ENCODE results near the gene ARMH3.

The ARMH3 gene

DNA sequence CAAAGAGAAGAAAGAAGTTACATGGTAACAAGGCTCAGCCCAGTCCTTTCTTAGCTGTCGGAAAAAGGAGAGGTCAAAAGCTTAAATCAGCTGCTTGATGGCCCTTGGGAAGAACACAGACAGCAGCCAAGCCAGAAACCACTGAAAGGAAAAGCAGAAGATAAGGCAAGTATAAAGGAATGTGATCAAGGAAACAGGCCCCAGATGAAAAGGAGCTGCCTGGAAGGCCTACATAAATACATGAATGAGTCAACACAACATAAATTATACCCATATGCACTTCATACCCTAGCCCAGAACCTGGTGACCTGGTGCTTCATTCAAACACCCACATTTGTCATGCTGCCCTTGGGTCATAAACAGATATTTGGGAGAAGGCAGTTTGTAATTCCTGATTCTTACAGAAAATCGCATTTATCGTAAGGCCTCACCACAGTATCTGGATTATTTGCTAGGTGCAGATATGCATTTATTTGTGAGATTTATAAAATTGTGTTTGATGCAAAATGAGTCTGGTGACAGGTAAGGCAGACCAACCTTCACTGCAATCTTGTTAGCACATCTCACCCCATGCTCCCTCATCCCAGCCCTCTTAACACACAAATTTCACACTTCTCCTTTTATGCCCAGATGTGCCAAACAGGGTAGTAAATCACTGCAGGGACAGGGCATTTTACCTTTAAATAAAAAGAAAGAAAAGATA lies 117.5 kb downstream of the ARMH3 start:
- peak in 3 of 4 experiments; percentile 20 to 37 (median 33) for DNase-seq

DNA sequence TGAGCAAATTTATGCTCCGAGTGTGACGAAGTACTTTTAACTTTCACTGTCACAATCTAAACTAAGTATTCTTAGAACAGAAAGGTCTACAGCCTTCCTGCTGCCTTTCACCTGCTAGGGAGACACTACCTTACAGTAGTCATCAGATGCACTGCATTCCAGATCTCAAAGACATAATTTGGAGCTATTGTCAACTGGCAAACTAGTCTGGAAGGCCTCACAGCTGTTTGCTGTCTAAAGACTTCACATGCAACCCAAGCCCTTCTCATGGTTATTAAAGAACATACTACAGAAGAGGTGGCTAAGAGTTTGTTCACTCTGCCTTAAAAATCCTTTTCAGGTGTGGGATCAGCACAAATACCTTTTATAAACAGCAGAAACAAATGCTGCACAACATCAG lies 120.5 kb downstream of the ARMH3 start:
- no peak for DNase-seq

DNA sequence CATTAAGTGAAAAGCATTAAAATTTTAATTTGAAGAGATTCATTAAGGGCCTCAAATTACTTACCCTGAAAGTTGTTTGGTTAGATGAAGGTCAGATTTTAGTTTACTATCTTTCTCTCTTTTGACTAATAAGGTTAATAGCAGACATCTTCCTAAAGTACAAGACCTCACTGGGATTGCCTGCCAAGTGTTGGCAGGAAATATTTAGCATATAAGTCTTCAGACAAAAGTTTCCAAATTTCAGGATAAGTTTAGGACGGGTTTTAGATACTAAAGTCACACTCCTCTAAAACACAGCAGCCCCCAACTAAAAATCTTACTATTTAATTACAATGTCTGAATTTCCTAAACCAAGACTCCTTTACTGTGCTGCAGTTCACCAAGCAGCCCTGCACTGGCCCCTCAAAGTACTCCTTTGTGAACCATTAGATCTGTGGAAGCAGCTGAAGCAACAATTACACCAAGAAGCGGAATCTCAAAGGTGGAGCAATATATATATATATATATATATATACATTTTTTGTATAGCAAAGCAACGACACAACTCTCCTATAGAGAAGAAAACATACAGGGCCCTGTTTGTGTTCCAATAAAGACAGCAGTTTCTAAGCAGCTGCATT lies 121.2 kb downstream of the ARMH3 start:
- no peak for DNase-seq

DNA sequence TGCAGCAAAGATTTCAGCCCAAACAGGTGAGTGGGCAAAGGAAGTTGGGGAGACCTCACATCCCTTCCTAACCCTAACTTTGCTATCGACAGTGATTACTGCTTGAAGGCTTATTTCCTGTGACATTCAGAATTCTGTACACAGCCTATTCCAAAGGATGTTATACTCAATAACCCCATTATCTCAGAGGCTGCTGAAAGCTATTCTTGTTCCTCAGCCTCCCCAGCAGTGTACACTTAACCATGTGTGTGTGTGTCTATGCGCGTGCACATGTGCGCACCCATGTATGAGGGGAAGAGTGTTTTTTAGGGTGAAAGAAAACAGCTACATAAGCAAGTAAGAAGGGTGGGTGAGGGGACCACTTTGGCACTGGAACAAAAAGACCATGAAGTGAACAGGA lies 122.0 kb downstream of the ARMH3 start:
- DNase-seq, result no peak

DNA sequence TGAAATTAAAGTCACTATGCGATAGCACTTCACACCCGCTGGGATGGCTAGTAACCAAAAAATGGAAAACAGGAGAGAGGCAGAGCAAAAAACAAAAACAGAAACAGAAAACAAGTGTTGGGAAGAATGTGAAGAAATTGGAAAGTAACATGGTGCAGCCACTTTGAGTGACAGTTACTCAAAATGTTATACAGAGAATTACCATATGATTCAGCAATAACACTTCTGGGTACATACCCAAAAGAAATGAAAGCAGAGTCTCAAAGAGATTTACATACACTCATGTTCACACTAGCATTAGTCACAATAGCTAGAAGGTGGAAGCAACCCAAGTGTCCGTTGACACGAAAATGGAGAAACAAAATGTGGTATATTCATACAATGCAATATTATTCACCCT lies 123.8 kb downstream of the ARMH3 start:
- DNase-seq, result no peak

DNA sequence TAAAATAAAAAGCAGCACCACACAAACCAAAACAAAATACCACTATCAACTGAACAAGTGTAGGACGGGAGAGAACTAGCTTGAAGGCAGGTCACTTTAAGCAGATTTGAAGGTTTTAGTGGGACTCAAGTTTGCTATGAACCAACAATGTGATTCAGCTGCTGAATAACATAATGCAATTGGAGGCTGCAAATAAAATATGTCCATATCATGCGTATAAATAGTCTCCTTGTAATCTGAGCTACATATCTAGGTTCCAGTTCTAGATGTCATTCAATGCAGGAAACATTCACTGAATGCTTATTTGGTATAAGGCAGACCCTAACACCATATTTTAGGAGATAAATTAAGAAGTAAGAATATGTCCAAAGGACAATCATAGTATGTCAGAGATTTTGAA lies 130.9 kb downstream of the ARMH3 start:
- DNase-seq, result no peak

DNA sequence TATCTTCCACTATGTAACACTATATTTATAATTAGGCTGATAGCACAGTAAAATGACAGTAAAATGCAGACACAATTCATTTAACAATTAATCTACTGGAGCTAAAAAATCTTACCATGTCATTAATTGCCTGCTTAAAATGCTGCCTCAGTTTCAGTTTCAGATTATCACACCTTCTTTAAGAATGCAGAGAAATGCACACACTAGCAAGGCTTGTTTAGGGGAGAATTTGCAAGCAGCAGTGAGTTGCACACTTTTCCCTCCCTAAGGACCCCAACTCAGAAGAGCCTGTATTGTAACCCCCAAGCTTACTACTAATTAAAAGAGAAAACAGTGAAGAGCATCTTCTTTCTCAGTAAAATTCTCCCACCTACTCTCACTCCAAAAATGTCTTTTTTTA lies 132.7 kb downstream of the ARMH3 start:
- no peak for DNase-seq

DNA sequence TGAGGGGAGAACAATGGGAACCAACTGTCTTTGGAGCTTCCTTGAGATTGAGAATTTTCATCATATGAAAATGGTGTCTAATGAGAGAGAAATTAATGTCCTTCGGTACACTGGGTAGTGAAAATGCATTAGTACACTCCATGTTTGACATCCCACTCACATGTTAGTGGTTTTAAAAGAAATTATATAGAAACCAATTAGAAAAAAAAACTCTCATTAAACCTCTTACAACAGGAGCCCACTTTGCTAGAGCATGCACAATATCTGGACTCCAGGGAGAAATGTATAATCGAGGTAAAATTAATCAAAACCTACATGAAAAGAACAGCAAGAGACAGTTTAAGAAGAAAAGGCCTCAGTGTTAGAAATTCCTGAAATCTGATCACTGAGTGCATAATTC lies 133.1 kb downstream of the ARMH3 start:
- no peak for DNase-seq

DNA sequence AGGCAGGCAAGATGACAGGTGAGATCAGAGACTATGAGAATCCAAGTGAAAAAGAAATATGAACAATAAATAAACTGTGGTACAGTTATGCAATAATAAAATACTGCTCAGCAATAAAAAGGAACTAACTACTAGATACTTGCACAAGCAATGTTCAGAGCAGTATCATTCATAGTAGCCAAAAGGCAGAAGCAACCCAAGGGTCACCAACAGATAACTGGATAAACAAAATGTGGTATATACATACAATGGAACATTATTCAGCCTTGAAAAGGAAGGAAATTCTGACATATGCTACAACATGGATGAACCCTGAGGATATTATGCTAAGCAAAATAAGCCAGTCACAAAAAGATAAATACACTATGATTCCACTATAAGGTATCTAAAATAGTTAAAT lies 135.4 kb downstream of the ARMH3 start:
- peak; percentile 30 to 73 (median 56) for DNase-seq

DNA sequence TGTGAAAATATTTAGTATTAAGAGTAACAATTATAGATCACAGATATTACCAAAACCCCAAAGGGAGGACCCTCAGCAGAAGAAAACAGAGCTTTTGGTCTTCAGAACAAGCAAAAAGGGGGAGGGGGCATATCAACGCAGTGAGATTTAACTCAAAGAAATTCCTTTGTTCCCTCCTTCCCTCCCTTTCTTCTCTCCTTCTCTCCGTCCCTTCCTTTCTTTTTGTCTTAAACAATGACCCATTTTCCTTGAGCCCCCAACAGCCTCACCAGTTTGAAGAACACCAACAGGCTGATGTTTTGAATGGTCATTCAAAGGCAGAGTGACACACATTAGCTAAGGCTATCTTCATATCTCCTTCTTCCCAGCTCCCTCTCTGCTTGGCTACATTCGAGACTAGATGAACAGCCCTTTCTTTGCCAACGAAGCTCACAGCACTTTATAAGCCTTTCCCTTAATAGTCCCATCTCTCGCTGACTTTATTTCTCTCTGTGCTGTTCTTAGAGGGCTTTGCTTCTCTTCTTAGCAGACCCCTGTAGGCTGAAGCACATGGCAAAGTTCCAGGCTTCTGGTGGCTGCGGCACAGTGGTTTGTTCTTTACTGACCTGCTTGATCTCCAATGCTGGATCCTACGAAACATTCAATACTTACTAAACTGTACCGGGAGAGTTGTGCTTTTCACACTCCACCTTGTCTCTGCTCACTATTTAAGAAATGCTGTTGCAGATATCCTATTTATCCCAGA lies 136.8 kb downstream of the ARMH3 start:
- no peak for DNase-seq

DNA sequence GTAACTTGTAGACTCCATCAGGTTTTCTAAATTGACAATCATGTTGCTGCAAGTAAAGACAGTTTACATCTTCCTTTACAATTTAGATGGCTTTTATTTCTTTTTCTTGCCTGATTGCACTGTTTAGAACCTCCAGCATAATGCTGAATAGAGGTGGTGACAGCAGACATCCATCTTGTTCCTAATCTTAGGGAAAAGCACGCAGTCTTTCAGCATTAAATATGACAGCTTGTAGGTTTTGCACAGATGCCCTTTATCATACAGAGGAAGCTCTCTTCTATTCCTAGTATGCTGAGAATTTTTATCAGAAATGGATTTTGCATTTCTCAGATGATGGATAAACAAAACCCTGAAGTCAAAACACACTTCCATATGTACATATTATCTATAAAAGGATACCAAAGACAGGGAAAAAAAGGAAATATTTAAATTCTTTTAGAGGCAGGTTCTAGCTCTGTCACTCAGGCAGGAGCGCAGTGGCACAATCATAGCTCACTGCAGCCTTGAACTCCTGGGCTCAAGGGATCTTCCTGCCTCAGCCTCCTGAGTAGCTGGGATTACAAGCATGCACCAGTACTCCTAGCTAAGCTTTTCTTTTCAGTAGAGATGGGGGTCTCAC lies 143.3 kb downstream of the ARMH3 start:
- DNase-seq, result no peak

DNA sequence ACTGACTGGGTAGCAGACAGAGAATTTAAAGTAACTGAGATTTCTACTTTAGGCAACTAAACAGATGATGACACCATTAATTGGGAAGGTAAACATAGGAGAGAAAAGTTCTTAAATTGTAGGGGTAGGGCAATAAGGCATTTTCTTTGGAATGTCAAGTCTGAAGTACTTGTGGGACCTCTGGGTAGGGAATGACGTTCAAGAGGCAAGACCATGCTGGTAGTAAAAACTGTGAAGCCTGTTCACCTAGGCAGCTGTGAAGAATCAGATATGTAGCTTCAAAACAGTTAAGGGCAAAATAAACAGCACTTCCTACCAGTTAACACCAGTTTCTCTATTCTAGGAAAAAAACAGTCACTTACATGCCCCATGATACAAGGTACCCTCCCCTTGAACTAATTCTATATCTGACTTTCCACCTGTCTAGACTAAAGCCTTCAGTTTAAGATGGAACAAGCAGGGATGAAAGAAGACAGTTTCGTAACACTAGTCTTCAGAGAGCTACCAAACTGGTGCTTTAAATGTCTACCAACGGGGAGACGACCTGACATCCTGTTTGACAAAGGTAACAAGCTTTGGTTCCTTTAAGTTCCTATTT lies 149.3 kb downstream of the ARMH3 start:
- no peak for DNase-seq

DNA sequence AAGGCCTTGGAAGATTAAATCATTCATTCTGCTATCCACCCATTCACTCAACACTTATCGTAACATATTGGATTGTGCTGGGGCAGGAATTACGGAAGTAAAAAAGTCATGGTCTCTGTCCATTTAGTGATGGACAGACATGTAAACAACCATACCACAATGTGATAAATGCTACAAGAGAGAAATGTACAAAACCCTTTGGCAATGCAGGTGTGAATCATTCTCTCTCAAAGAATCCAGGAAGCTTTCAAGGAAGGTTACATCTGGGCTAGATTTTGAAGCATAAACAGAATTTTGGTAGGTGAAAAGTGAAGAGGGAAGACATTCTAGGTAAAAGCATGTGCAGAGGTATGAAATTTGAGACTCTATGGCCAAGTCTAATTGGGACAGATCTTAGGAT lies 150.7 kb downstream of the ARMH3 start:
- DNase-seq, result no peak

DNA sequence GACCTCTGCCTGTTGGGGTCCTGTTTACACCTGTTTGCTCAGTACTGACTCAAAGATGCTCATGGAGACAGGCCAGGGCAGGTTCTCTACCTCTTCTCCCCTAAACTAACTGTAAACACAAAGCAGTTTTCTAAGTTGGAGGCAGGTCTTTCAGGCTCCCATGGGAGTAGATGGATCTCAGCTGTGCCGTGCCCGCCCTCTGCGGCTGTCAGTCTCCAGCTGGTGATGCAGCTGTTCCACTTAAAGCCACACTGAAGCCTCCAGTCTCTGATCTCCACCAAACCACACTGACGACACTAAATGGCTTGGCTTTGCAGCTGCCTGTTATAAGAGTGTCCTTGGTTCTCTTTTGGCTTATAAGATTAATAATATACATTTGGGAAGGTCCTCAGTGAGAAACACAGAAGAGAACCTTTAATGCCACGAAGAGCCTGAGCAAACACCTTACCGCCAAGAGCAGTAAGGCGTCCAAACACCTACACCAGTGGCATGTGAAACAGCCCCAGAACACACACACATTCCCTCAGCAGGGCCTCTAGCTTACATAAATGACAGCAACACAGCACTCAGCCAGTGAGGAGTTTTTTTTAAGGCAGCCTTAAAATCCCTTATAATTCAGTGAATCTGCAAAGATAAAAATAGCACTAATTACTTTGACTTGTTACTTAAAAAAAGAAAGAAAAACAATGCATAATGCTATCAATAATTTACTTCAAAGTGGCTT lies 152.0 kb downstream of the ARMH3 start:
- DNase-seq, result no peak

DNA sequence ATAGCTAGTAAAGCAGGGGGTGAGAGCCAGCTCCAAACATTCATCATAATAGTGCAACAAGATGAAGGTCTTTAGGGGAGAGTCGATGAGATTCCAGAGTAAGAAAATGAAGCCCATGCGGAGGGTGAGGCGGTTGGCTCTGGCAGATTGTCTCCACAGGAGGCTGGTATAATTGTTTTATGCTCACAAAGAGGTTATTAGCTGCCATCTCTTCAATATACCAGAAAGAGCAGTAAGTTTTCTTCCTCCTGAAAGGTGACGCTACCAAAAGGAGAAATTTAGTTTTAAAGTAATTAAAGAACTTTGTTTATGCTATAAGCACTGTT lies 153.2 kb downstream of the ARMH3 start:
- DNase-seq, result no peak

DNA sequence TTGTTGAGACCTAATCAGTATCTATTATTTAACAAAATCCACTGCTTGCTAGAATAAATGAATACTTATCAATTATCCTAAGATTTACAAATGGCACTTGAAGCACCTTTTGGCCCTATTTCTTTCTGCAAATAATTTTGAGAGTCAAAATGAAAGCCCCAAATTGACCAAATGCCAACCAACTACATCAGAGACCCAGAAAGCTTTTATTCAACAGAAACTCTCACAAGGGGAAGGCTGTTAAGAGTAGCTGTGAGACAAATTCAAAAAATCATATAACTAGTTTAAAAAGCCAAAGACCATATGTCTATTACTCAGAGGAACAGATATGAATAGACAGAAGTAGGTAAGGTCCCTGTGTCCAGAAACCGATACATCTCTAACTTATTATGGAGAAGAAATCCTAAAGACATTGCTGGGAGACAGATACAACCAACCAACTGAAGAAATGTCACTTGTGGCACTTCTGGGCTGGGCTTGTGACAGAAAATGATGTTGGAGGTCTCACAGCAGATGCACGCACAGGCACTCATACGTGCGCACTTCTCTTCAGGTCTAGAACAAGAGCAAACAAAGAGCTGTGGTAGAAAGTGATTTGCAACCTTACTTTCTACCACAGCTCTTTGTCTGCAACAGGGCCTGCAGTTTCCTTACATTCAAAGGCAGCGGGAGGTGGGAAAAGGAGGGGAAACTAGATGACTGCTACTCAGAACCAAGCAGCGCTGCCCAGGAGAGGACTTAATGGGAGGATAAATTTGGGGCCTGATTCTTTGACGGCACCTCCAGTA lies 153.7 kb downstream of the ARMH3 start:
- no peak for DNase-seq

DNA sequence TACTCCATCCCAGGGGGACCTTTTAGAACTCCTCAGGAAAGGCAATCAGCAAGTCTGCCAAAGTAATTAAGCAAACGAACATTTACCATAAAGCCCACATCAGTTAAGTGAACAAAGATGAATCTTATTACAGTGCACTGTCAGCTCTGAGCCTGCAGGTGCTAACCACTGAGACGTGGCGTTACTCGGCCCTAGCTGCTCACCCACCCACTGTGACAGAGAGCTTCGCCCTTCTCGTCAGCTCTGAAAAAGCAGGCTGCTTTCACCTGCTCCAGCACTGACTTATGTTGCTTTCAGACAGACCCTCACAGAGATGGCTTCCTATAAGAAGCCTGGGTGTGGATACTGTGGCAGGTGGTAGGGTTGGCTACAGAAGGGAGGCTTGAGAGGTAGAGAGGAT lies 154.6 kb downstream of the ARMH3 start:
- DNase-seq, result no peak

DNA sequence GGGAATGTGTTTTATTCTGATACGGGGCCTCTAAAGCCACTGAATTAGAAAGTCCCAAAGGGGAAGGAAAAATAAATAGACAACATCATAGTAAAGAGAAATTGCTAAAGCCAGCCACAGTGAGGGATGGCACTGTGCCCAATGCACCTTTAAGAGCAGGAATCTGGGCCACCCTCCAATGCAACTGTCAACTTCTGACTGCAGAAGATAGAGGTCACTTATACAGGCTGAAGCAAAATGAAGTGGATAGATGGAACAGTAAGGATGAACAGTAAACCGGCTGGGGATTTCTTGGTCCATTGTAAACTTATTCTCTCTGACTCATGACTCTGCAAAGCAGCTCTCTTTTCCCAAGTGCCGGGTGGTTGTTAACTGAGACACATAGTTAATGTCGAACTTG lies 158.3 kb downstream of the ARMH3 start:
- DNase-seq, result no peak

DNA sequence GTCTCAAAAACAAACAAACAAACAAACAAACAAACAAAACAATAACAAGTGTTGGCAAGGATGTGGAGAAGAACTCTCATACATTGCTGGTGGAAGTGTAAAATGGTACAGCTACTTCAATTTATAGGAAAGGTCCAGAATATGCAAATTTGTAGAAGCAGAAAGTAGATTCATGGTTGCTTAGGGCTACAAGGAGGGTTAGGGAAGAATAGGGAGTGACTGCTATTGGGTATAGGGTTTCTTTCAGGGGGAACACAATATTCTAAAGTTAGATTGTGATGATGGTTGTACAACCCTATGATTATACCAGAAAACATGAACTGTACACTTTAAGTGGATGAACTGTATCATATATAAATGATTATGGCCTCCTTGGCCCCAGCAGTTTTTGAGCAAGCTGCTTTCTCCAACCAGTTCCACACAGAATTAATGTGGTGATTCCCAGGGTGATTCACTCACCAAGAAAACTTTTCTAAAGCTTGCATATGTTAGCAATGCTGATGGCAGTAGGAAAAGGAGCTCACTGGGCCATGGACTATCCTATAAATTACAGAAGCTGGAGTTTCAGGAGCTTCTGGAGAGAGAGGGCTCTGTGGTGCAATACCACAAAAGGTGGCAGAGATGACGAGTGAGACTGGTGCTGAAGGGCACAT lies 159.6 kb downstream of the ARMH3 start:
- no peak for DNase-seq

DNA sequence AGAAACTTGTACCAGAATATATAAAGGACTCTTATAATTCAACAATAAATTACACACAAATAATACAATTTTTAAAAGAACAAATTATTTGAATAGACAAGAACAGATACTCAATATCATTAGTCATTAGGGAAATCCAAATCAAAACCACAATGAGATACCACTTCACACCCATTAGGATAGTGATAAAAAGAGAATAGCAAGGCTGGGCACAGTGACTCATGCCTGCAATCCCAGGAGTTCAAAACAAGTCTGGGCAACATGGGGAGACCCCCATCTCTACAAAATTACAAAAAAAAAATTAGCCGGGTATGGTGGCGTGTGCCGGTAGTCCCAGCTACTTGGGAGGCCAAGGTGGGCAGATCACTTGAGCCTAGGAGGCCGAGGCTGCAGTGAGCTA lies 160.2 kb downstream of the ARMH3 start:
- no peak for DNase-seq

DNA sequence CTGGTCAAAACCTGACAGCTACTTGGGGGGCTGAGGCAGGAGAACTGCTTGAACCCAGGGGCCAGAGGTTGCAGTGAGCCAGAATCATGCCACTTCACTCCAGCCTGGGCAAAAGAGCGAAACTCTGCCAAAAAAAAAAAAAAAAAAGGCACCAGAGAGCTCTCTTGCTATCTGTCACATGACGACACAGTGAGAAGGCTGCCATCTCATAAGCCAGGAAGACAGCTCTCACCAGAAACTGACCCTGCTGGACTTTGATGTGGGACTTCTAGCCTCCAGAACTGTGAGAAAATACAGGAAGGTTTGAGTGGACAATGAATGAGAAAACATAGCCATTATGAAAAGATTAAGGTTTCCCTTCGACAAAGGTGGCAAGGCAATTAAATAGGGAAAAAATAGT lies 161.2 kb downstream of the ARMH3 start:
- DNase-seq, result no peak
